Measurements from ENCODE around the gene MCOLN2.
"Not testable (repeated sequence)": the region's sequence is repeated elsewhere in the genome, so short reads cannot be mapped to it uniquely, and the experiment has no call there.

Gene MCOLN2

DNA sequence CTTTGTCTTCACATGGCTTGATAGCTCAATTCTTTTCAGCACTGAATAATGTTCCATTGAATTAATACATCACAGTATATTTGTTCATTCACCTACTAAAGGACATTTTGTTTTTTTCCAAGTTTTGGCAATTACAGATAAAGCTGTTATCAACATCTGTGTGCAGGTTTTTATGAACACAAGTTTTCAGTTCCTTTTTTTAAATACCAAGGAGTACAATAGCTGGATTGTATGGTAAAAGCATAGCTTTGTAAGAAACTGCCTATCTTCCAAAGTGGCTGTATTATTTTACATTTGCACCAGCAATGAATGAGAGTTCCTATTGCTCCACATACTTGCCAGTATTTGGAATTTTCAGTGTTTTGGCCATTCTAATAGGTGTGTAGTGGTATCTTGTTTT is 4.8 kb upstream of the MCOLN2 start:
- H3K4me3 ChIP-seq (ENCODE audit: low read depth, low read length): no peak overlapping the region
- no peak for TF ChIP-seq CTCF (IDR thresholded peaks at IDR 0.05; ENCODE audit: borderline replicate concordance, insufficient read depth, low read depth, low read length)

DNA sequence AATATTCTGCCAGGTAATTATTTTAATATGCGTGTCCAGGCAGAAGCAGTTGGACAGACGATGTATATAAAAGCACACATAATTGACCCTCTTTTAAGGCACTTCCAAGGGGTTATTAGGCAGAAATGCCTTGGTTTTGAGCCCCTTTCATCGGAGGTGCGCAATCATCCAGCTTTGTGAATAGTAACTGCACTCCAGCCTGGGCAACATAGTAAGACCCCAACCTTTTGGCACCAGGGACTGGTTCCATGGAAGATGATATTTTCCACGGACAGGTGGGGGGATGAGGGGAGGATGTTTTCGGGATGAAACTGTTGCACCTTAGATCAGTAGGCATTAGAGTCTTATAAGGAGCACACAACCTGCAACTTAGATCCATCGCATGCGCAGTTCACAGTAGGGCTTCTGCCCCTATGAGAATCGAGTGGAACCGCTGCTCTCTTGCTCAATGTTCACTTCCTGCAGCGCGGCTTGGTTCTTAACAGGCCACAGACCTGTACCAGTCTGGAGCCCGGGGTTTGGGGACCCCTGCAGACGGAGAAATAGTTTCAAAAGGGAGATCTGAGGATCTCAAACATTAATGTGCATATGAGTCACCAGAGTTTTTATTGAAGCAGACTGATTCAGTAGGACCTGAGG is 1.8 kb upstream of the MCOLN2 start:
- peak overlapping the region; percentile 96 for H3K4me3 ChIP-seq (ENCODE audit: low read depth, low read length)
- 0 out of 2 replicates have a peak, but pooled peaks have one; percentile 1 for TF ChIP-seq CTCF (IDR thresholded peaks at IDR 0.05; ENCODE audit: borderline replicate concordance, insufficient read depth, low read depth, low read length)

DNA sequence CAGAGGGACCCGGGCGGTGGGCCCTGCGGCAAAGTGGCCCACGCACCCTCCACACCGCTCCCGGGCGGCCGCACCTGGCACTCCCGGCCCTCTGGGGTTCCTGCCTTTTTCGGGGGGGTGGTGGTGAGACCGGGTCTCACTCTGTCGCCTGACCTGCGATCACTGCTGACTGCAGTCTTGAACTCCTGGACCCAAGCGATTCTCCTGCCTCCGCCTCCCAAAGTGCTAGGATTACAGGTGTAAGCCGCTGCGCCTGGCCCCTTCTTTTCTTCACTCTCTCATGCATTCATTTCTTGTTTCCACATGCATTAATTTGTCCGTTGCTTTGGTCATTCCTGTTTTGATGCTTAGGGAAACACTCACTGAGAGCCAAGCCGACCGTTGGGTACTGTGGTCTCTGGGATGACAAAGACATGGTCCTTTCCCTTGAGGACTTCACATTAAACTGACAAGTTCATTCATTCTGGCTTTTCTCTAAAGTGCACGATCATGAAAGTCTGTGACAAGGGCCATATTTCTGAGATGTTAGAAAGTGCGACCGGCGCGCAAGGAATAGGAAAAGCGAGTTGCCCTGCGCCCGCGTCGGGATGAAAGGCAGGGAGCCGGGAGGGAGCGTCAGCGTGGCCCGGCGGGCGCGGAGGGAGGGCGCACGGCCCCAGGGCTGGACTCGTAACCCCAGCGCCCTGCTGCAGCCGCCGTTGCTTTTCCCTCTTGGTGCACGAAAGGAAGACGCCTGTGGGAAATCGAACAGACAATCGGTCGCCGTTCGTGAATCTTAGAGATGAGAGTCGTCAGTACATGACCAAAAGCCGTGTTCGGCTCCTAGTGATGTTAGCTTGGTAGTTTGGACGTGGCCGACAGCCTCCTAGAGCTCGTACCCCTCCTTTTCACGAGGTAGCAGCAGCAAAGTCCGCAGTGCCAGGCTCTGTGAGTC is 1.0 kb upstream of the MCOLN2 start:
- peak overlapping the region; percentile 96 for H3K4me3 ChIP-seq (ENCODE audit: low read depth, low read length)
- no peak for TF ChIP-seq CTCF (IDR thresholded peaks at IDR 0.05; ENCODE audit: borderline replicate concordance, insufficient read depth, low read depth, low read length)

- TF ChIP-seq CTCF (IDR thresholded peaks at IDR 0.05; ENCODE audit: borderline replicate concordance, insufficient read depth, low read depth, low read length): no peak
- peak overlapping the region; percentile 96 for H3K4me3 ChIP-seq (ENCODE audit: low read depth, low read length)
Measured at GRCh38 chr1:84995484-84996334, 1.2 kb downstream of the MCOLN2 start.

DNA sequence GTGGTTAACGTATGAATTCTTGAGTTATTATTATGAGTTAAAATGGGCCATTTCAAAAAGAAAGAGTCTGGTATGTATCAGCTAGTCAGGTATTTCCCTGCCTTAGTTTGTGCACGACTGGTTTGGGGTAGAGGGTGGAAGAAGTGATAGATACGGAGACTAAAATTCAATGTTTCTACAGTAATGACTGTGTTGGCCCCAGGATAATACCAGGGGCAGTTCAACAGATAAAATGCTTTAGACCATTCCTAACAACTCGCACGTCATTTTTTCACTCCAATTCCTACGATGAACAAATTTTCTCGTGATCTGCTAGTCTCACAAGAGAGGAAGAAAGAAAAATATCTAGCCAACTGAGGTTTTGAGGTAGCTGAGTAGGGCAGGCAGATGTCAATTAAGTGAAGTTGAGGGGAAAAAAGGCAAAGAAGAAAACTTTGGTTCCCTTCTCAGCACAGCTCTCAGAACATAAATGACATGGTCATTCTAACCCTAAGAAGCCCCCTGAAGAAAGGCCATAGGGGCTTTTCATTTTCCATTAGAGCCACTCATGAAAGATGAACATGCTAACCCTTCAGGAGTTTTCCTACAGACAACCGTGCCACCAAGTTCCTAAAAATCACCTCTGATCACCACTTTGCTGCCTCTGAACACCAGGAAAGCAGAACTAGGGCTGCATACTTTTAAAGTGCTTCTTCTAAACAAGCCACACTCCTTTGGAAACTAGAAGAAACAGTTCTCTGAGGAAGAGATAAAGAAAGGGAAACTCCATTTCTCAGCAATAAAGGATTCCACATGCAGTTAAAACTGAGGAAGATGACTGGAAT is 5.6 kb downstream of the MCOLN2 start:
- no peak for TF ChIP-seq CTCF (IDR thresholded peaks at IDR 0.05; ENCODE audit: borderline replicate concordance, insufficient read depth, low read depth, low read length)
- peak overlapping the region; percentile 28 for H3K4me3 ChIP-seq (ENCODE audit: low read depth, low read length)

DNA sequence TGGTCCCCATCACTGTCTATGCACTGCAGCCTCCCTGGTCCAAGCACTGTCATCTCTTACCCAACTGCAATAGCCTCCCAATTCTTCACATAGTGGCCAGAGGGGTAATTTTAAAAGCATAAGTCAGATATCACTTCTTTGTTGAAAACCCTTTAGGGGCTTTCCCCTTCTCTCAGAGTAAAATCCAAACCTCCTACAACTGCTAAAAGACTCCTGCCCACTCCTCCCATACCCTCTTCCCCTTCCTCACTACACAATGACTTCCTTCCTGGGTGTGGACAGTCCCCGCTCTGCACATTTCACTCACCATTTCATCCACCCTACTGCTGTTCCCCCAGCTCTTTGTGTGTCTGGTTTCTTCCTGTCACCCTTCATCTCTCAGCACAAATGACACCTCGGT is 8.3 kb downstream of the MCOLN2 start:
- TF ChIP-seq CTCF (IDR thresholded peaks at IDR 0.05; ENCODE audit: borderline replicate concordance, insufficient read depth, low read depth, low read length): no peak

GRCh38 chr1:84986561-84986960 is 10.4 kb downstream of the MCOLN2 start:
- H3K4me3 ChIP-seq (ENCODE audit: low read depth, low read length): not testable (repeated sequence)

More for the DNA sequence above, 8.3 kb downstream of the MCOLN2 start:
- H3K4me3 ChIP-seq (ENCODE audit: low read depth, low read length): no peak overlapping the region
